NCI-H524 (cell line): ENCODE results near the gene SAXO2.
"Not testable (repeated sequence)": the region's sequence is repeated elsewhere in the genome, so short reads cannot be mapped to it uniquely, and the experiment has no call there.

ENCODE experiments used
- DNase-seq, 2 experiments: peaks; one replicate each; lab custom pipeline; 2025; lab: John Stamatoyannopoulos, UW

Gene SAXO2, protein sequence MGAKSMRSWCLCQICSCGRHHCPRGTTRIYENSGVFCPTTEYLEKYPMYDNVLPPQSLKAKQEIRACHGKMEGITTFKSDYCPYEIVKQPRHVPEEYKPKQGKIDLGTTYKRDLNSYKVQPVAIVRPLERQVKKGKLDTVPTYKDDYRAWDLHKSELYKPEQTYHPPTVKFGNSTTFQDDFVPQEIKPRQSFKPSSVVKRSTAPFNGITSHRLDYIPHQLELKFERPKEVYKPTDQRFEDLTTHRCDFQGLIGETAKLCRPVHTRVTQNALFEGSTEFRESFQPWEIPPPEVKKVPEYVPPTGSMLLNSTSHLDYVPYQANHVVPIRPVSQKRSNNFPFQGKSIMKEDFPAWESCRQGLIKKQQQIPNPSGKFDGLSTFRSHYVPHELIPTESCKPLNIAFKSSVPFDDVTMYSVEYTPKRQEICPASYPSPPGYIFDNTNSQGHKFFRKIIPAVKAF

GRCh38 chr15:82262422-82263026 lies at the start of gene SAXO2, which contains the start of gene EFL1:
Gene SAXO2, plus strand, starts transcription at chr15:82262818. Its CDS starts 62 bp downstream, at chr15:82262880.
Gene EFL1, minus strand, starts transcription at chr15:82262734. Its CDS starts 956 bp downstream, at chr15:82261778.
- DNase-seq: peak; percentile 85 to 86

DNA sequence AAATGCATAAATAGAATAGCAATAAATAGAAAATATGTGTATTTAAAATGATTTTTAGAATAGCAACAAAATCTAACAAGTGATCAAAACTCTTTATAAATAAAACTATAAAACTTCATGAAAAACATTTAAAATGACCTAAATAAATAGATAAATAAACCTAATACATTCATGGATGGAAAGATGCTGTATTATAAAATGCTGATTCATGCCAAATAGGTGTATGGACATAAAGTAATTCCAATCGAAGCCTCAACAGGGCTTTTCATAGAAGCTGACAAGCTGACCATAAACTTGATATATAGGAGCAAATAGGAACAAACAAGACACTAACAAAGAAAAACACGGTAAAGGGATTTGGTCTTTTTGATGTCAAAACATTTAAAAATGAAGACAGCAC lies 46.5 kb upstream of the SAXO2 start:
- not testable (repeated sequence) for DNase-seq

GRCh38 chr15:82221535-82221934 lies 41.1 kb upstream of the SAXO2 start:
- DNase-seq: not testable (repeated sequence)

- DNase-seq: no peak
These were observed 33.9 kb upstream of the SAXO2 start for GRCh38 chr15:82228750-82229149.

DNA sequence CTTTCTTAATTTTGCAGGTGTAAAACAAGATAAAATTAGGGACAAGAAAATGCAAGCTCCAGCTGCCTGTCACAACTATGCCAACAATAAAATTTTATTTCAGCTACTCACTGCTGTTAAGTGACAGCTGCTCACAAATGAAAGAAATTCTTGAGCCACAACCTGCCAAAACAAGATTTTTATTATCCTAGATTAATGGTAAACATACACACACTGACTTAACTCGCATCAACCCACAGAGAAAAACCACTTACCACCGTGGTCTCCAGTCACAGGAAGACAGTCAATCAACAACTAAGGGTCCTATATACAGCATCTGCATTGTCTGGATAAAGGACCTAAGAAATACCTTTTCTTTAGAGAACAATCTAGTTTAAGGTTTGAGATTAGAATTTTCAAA lies 31.4 kb upstream of the SAXO2 start:
- DNase-seq: no peak

DNA sequence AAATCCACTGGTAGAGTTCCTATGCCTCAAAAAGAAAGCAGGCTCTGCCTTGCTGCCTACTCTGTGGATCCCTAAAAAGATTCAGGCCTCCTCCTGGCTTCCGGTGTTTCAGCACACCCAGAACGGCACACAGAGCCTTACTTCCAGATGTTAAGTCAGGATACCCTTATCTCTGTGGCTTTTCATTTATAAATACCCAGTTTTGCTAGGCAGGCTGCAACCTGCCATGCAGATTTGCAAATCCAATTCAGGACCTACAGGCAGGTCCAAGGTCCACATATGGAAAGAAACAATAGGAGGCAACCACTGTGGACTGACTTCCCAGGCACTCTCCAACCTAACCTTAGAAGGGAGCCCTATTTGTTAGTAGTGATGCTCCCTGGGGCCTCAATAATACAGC lies 30.8 kb upstream of the SAXO2 start:
- no peak for DNase-seq

DNA sequence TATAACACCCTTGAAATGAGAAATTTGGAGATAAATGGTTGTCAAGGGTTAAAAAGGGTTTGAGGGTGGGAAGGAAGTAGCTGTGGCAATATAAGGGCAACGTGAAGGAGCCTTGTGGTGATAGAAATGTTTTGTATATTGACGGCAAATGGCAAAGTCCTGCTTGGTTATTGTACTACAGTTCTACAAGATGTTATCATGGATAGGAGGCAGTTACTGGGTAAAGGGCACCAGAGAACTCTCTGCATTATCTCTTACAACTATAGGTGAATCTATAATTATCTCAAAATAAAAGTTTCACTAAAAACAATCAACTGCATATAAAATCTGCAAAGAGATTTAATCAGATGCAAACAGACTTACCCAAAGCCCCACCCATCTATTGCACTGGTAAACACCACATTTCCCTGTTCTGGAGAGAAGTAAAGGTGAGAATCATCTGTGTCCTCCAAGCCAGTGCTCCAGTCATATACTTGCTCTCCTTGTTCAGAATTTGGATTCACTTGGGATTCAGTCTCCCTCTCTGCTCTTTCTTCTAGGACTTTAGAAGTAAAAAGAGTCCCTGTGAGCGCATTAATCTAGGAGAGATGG lies 24.6 kb upstream of the SAXO2 start:
- DNase-seq: not testable (repeated sequence)

DNA sequence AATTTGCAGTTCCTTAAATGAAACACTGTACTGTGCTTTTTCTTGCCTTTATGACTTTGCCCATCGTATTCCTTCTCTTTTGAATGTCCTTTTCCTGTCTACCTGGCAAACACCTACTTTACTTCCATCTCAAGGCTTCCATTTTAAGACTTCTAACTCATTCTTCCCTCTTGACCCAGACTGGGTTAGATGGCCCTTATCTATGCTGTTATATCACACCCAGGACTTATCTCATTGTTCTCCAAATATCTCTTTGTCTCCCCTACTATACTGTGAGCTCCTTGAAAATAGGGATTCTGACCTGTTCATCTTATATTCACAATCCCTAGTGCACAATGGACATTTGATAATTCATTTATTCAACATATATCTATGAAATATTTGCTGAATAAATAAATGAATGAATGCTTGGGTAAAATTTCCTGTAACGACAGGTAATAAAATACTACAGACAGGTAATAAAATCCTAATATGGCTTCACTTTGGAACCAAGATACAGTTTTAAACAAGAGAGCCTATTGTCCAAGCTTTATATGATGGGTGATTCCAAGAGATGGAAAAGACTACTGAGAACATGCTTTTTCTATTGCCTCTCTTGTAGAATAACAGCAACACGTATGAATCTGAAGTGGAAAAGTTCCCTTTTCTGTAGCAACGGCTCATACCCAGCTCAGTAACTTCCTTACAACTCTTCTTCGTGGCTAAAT lies 22.8 kb upstream of the SAXO2 start:
- no peak for DNase-seq

- not testable (repeated sequence) for DNase-seq
These were observed 20.6 kb upstream of the SAXO2 start for GRCh38 chr15:82241836-82242499.

GRCh38 chr15:82243644-82244043 lies 19.0 kb upstream of the SAXO2 start:
- DNase-seq: not testable (repeated sequence)

GRCh38 chr15:82245956-82246355 lies 16.7 kb upstream of the SAXO2 start:
- not testable (repeated sequence) for DNase-seq

- DNase-seq: not testable (repeated sequence)
These were observed 14.4 kb upstream of the SAXO2 start for GRCh38 chr15:82248261-82248660.

- DNase-seq: peak in 1 of 2 experiments; percentile 54
These were observed 824 bp upstream of the SAXO2 start for GRCh38 chr15:82261566-82262421.

DNA sequence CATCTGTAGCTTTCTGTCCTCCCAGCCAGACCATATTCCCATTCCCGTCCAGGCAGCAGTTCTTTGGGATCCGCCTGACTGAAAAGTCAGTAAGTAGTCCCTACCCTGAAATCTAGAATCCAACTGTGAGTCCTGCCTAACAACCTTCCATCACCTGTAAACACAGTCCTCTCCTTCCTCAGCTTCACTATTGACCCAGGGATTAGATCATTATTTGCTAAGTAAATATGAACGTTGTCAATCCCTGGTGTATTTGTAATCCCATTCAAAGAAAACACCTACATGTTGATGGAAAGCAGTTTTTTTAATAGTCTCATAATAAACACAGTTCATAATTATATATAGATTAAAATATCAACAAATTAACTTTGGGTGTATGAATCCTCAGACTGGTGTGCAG lies 732 bp downstream of the SAXO2 start:
- DNase-seq: no peak

DNA sequence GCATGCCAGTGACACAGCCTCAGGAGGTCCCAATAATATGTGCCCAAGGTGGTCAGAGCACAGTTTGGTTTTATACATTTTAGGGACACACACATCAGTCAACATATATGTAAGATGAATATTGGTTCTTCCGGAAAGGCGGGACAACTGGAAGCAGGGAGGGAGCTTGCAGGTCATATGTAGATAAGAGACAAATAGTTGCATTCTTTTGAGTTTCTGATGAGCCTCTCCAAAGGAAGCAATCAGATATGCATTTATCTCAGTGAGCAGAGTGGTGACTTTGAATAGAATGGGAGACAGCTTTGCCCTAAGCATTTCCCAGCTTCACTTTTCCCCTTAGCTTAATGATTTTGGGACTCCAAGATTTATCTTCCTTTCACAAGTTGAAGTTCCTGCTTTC lies 4.5 kb downstream of the SAXO2 start:
- DNase-seq: not testable (repeated sequence)

DNA sequence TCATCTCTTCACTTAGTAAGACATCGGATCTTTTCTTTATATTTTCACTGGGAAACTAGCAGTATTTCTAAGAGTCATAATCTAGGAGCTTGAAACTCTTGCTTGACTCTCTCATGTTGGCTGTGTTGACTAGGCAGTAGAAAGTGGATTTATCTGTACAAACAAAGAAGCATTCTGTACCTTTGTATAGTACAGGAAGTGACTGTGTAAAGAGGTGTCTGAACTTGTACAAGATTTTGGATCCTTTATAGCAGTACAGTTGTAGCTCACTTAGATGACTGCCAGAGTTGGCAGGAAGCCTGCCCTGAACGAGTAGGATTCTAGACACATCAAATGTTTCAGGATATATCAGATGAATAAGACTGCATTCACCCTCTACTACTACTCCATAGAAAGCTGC lies 5.8 kb downstream of the SAXO2 start:
- DNase-seq: not testable (repeated sequence)

- DNase-seq: no peak
These were observed 9.5 kb downstream of the SAXO2 start for GRCh38 chr15:82272154-82272553.

- DNase-seq: no peak
These were observed 12.8 kb downstream of the SAXO2 start for GRCh38 chr15:82275410-82275809.

GRCh38 chr15:82281276-82281675 lies 18.7 kb downstream of the SAXO2 start:
- DNase-seq: not testable (repeated sequence)

DNA sequence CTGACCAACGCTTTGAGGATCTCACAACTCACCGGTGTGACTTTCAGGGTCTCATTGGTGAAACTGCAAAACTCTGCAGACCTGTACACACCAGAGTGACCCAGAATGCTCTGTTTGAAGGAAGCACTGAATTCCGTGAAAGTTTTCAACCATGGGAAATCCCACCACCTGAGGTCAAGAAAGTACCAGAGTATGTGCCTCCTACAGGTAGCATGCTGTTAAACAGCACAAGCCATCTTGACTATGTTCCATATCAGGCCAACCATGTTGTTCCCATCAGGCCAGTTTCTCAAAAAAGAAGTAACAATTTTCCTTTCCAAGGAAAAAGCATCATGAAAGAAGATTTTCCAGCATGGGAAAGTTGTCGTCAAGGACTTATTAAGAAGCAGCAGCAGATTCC lies 19.8 kb downstream of the SAXO2 start:
- DNase-seq: not testable (repeated sequence)

- not testable (repeated sequence) for DNase-seq
These were observed 21.8 kb downstream of the SAXO2 start for GRCh38 chr15:82284381-82284780.
